Erythroblast (primary cell): Measurements from ENCODE around the gene ZFYVE16.

Source experiments
- GATA1 ChIP-seq: IDR thresholded peaks from 2 replicates; pipeline ENCODE4 v1.6.1; 2011; ENCODE audit warnings: low read depth, mild to moderate bottlenecking, control low read depth, low read length, moderate library complexity
- POLR2A ChIP-seq: IDR thresholded peaks from 2 replicates; pipeline ENCODE4 v1.6.1; 2011; ENCODE audit warnings: mild to moderate bottlenecking, low read length

GRCh38 chr5:80487444-80487828 is 79.6 kb downstream of the ZFYVE16 start:
- TF ChIP-seq POLR2A (no peak), GATA1 (no peak)
